Spleen (tissue), 11 donors: ENCODE data around the gene NEBL. TPM values are rescaled to one million over a fixed set of nuclear protein-coding genes. Genes with fewer than 3 reads are reported as not detected.

ENCODE experiments used
- DNase-seq: peaks from one replicate; pipeline ENCODE4 v3.0.0-alpha.2; 2020
- H3K27ac ChIP-seq, 8 donors: fragments of 200-600 bp; sonication (generic) in 7 of 8; 1 replicate in 4 of 8; 2 replicates in 4 of 8; pipeline versions ENCODE4 v1.5.0 to v1.8.0; 2016 to 2021; ENCODE audit warnings: inconsistent platforms in 4 of 8, mild to moderate bottlenecking in 4 of 8, moderate library complexity in 1 of 8
- H3K27me3 ChIP-seq, 7 donors: fragments of 200-600 bp; sonication (generic) in 6 of 7; replicated peaks in 1 of 7; 1 replicate in 4 of 7; 2 replicates in 3 of 7; pipeline versions ENCODE4 v1.5.0 to v1.8.0; 2016 to 2021; ENCODE audit warnings: inconsistent platforms in 3 of 7, mild to moderate bottlenecking in 1 of 7
- H3K36me3 ChIP-seq, 6 donors: fragments of 200-600 bp; sonication (generic) in 5 of 6; 1 replicate in 4 of 6; 2 replicates in 2 of 6; pipeline versions ENCODE4 v1.5.0 to v1.8.0; 2016 to 2021; ENCODE audit warnings: inconsistent platforms in 2 of 6
- H3K4me1 ChIP-seq, 6 donors: fragments of 200-600 bp; sonication (generic) in 5 of 6; 1 replicate in 3 of 6; 2 replicates in 3 of 6; pipeline versions ENCODE4 v1.5.0 to v1.8.0; 2016 to 2021; ENCODE audit warnings: inconsistent platforms in 3 of 6
- H3K4me3 ChIP-seq, 8 donors: fragments of 200-600 bp; sonication (generic) in 7 of 8; 1 replicate in 4 of 8; 2 replicates in 4 of 8; pipeline versions ENCODE4 v1.5.0 to v1.8.0; 2016 to 2021; ENCODE audit warnings: inconsistent platforms in 4 of 8, mild to moderate bottlenecking in 4 of 8, moderate library complexity in 2 of 8
- H3K9me3 ChIP-seq, 8 donors: fragments of 200-600 bp; sonication (generic) in 7 of 8; 1 replicate in 4 of 8; 2 replicates in 4 of 8; pipeline versions ENCODE4 v1.5.0 to v1.8.0; 2016 to 2021; ENCODE audit warnings: inconsistent platforms in 4 of 8
- POLR2A ChIP-seq, 3 donors: fragments of 450-650 bp; IDR thresholded peaks; one replicate each; pipeline ENCODE4 v1.5.1; 2017; ENCODE audit warnings: antibody characterized with exemption in 3 of 3, mild to moderate bottlenecking in 1 of 3
- POLR2AphosphoS5 ChIP-seq, 3 donors: sonication (generic); formaldehyde crosslinking; IDR thresholded peaks; one replicate each; pipeline ENCODE4 v1.5.1; 2017; ENCODE audit warnings: antibody characterized with exemption in 3 of 3
- WGBS, 5 donors: extraction: QIAGEN DNeasy Blood & Tissue Kit in 3 of 5; methylation state at CpG; one replicate each; pipeline versions ENCODE4 v1.1.5 to v1.1.7; 2013 to 2018; 5-methylcytosine and 5-hydroxymethylcytosine counted together
- intact Hi-C: fragments of 100-400 bp; cut with DNase I; formaldehyde crosslinking; loops from one replicate; pipeline ENCODE4 v1.15.0; 2023; ENCODE audit warnings: low total_unique reads
- polyA plus RNA-seq, 3 donors: library from polyadenylated mRNA; stranded (reverse); fragments of 200-250 nt; gene quantifications; one replicate each; pipeline ENCODE4 v1.2.1, GENCODE V29; 2013
- small RNA-seq, 4 donors: library from RNA; depleted of rRNA; stranded (forward); fragments of <200 nt; gene quantifications; one replicate each; pipeline ENCODE3, GENCODE V24; 2016
- total RNA-seq, 7 donors: library from RNA; depleted of rRNA in 3 of 7; stranded (reverse); fragments of >200 nt in 3 of 7; fragmentation: NEBNext Ultra II Directional in 4 of 7; extraction: Animal tissue kit (Norgen Biotek cat#: 25700) in 4 of 7; gene quantifications; one replicate each; pipeline versions ENCODE4 v1.1.0 to v1.2.1, GENCODE V29; 2016 to 2021
- TF ChIP-seq, protein P1 (sequence below), 11 experiments: fragments of 200-600 bp in 7 of 11; fragments of 450-650 bp in 4 of 11; sonication (generic) in 4 of 11; IDR thresholded peaks in 8 of 11; conservative IDR thresholded peaks in 3 of 11; 1 replicate in 7 of 11; 2 replicates in 4 of 11; pipeline versions ENCODE4 v1.4.0 to v1.8.0; 2016 to 2021; ENCODE audit warnings: antibody characterized with exemption in 11 of 11, inconsistent platforms in 4 of 11, mild to moderate bottlenecking in 1 of 11
- donor health status: healthy with polysubstance abuse.
- donor health status: DM: no; HTN: no; CAD: no; lungs with moderate emphysema.
- donor health status: DM: no; HTN: no; CAD: no.
- donor health status: Bipolar disorder and iron deficiency.
- donor health status: healthy.
- donor health status: DM: no; HTN: no; CAD: no.
- donor health status: DM: yes; HTN: yes; CAD: no.

The NEBL gene
- total and polyA plus RNA-seq, 10 donors: 0.08 to 2.7 (median 0.54) TPM

DNA sequence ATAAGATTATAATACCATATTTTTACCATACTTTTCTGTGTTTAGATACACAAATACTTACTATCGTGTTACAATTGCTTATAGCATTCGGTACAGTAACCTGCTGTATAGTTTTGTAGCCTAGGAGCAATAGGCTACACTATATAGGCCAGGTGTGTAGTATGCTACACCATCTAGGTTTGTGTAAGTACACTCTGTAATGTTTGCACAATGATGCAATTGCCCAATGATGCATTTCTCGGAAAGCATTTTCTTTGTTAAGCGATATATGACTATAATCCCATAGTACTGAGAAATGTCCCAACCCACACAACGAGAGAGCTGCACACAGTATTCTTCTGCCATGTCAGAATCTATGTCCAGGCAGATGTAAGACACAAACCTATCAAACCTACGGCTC, 160.0 kb downstream of the NEBL start:
- Histone ChIP-seq H3K9me3 (peaks cover 0 to 16% (median 7%) of the 10 kb centered on the region in 8 donors), H3K36me3 (no peaks in the 10 kb centered on the region), H3K4me3 (no peak overlapping the region), H3K27ac (no peak overlapping the region), H3K4me1 (no peaks in the 10 kb centered on the region), H3K27me3 (no peaks in the 10 kb centered on the region)
- intact Hi-C loops: no loop called here
- TF ChIP-seq POLR2A (IDR thresholded peaks at IDR 0.05) (no peak), POLR2AphosphoS5 (IDR thresholded peaks at IDR 0.05) (no peak)
- TF ChIP-seq, protein P1, sequence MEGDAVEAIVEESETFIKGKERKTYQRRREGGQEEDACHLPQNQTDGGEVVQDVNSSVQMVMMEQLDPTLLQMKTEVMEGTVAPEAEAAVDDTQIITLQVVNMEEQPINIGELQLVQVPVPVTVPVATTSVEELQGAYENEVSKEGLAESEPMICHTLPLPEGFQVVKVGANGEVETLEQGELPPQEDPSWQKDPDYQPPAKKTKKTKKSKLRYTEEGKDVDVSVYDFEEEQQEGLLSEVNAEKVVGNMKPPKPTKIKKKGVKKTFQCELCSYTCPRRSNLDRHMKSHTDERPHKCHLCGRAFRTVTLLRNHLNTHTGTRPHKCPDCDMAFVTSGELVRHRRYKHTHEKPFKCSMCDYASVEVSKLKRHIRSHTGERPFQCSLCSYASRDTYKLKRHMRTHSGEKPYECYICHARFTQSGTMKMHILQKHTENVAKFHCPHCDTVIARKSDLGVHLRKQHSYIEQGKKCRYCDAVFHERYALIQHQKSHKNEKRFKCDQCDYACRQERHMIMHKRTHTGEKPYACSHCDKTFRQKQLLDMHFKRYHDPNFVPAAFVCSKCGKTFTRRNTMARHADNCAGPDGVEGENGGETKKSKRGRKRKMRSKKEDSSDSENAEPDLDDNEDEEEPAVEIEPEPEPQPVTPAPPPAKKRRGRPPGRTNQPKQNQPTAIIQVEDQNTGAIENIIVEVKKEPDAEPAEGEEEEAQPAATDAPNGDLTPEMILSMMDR (IDR thresholded peaks at IDR 0.05 in 8 of 11, conservative IDR thresholded peaks at IDR 0.05 in 3 of 11): no peak
- whole genome bisulfite sequencing, 5 donors: 83 to 89% (median 87%) methylated on average over 6 of the region's 6 CpGs
- no peak for DNase-seq

Small RNA genes lying within 50 kb of the gene (small RNA-seq; reads per million reads assigned to genes)
- 0 reads per million in 4 donors for gene AL157398.1
- gene MTND1P21: 0 reads per million in 4 donors
